K562 (cell line): ENCODE measurements around the gene AS3MT. TPM values are rescaled to one million over a fixed set of nuclear protein-coding genes. Genes with fewer than 3 reads are reported as not detected.

ENCODE experiments used
- ATAC-seq: fragments of 200-7000 bp; cut with Tn5 transposase; 3 replicates; pipeline ENCODE4 v1.9.1; 2020; ENCODE audit warnings: moderate library complexity
- BruUV-seq: library from RNA; stranded (reverse); fragments of 400-500 nt; replicated peaks from 2 replicates; lab custom pipeline; 2021; lab: Mats Ljungman, UMichigan
- CTCF ChIA-PET: fragments of 300-600 bp; formaldehyde crosslinking; extraction: SDS; loops from one replicate; lab custom pipeline; 2021; ENCODE audit warnings: low intra/inter-chr PET ratio; lab: Yijun Ruan, JAX
- POLR2A ChIA-PET: fragments of 300-600, 350-650 bp; sonication (Branson Sonifier 250); formaldehyde crosslinking; extraction: SDS; loops from one replicate; lab custom pipeline; 2021; ENCODE audit warnings: antibody characterized with exemption, inconsistent platforms; lab: Yijun Ruan, JAX
- DNase-seq, 4 experiments: peaks; one replicate each; pipeline versions ENCODE4 v3.0.0 to v3.0.0-alpha.2; 2011 to 2018; ENCODE audit warnings: low spot score in 3 of 4, mixed read lengths in 3 of 4; ENCODE audit errors: extremely low read depth in 1 of 4
- FAIRE-seq: peaks from 2 replicates; lab custom pipeline; 2011; peaks lifted over from hg19 to GRCh38; lab: Jason Lieb, UNC
- H2AFZ ChIP-seq: 2 replicates; pipeline ENCODE4 v1.6.0; 2011; ENCODE audit warnings: low read depth, low read length, control low read depth, inconsistent platforms
- H3K27ac ChIP-seq: fragments of 200-600 bp; 3 replicates; pipeline ENCODE4 v1.8.0; 2011; ENCODE audit warnings: low read depth, mild to moderate bottlenecking, control low read depth, inconsistent platforms, low read length, moderate library complexity, mixed read lengths; ENCODE audit errors: extremely low read depth
- H3K27me3 ChIP-seq, 2 experiments: fragments of 300-600 bp in 1 of 2; 2 replicates in 1 of 2; 3 replicates in 1 of 2; pipeline versions ENCODE4 v1.6.0 to v1.8.0; 2011; ENCODE audit warnings: inconsistent platforms in 2 of 2, low read length in 2 of 2, mild to moderate bottlenecking in 1 of 2, mixed read lengths in 1 of 2, moderate library complexity in 1 of 2; ENCODE audit not compliant: control insufficient read depth in 2 of 2, insufficient read depth in 2 of 2
- H3K36me3 ChIP-seq: fragments of 300-600 bp; 3 replicates; pipeline ENCODE4 v1.8.0; 2011; ENCODE audit warnings: mild to moderate bottlenecking, low read length, inconsistent platforms; ENCODE audit not compliant: control insufficient read depth, insufficient read depth
- H3K4me1 ChIP-seq, 2 experiments: fragments of 200-600 bp in 1 of 2; replicated peaks in 1 of 2; 2 replicates in 1 of 2; 3 replicates in 1 of 2; pipeline versions ENCODE4 v1.5.1 to v1.8.0; 2011; ENCODE audit warnings: inconsistent platforms in 2 of 2, low read length in 2 of 2, mild to moderate bottlenecking in 1 of 2, mixed read lengths in 1 of 2, moderate library complexity in 1 of 2; ENCODE audit not compliant: control insufficient read depth in 2 of 2, insufficient read depth in 2 of 2
- H3K4me2 ChIP-seq: 2 replicates; pipeline ENCODE4 v1.6.1; 2011; ENCODE audit warnings: low read length, control low read depth, inconsistent platforms, mixed read lengths; ENCODE audit not compliant: insufficient read depth
- H3K4me3 ChIP-seq: fragments of 200-600 bp; sonication (generic), shearing (Covaris generic); 2 replicates; pipeline ENCODE4 v1.5.1; 2016; ENCODE audit warnings: control low read depth, inconsistent platforms
- H3K79me2 ChIP-seq: fragments of 200-600 bp; 3 replicates; pipeline ENCODE4 v1.8.0; 2011; ENCODE audit warnings: low read length, inconsistent platforms; ENCODE audit not compliant: control insufficient read depth, insufficient read depth
- H3K9ac ChIP-seq, 2 experiments: 2 replicates each; pipeline versions ENCODE4 v1.6.0 to v1.6.1; 2011; ENCODE audit warnings: low read depth in 2 of 2, low read length in 2 of 2, control low read depth in 1 of 2, inconsistent platforms in 1 of 2, mild to moderate bottlenecking in 1 of 2, mixed read lengths in 1 of 2; ENCODE audit not compliant: insufficient read depth in 1 of 2
- H3K9me1 ChIP-seq: one replicate; pipeline ENCODE4 v1.6.0; 2011; ENCODE audit warnings: inconsistent platforms, mild to moderate bottlenecking, low read length, moderate library complexity; ENCODE audit not compliant: control insufficient read depth, insufficient read depth
- H3K9me3 ChIP-seq: replicated peaks from 2 replicates; pipeline ENCODE4 v1.5.1; 2011; ENCODE audit warnings: low read depth, low read length, inconsistent platforms; ENCODE audit not compliant: control insufficient read depth, insufficient read depth
- H4K20me1 ChIP-seq: replicated peaks from 2 replicates; pipeline ENCODE4 v1.6.1; 2011; ENCODE audit warnings: low read length, inconsistent platforms, mixed read lengths; ENCODE audit not compliant: control insufficient read depth, insufficient read depth
- CBFA2T2 ChIP-seq: fragments of 450-650 bp; conservative IDR thresholded peaks from 2 replicates; pipeline ENCODE4 v1.6.1; 2017; ENCODE audit warnings: mild to moderate bottlenecking
- DDX20 ChIP-seq: fragments of 450-650 bp; IDR thresholded peaks from 2 replicates; pipeline ENCODE4 v1.6.1; 2016; ENCODE audit warnings: missing genetic modification characterization, low read depth, mild to moderate bottlenecking, missing compliant biosample characterization, moderate library complexity
- FOS ChIP-seq: IDR thresholded peaks from 3 replicates; pipeline ENCODE4 v1.6.1; 2011; ENCODE audit not compliant: insufficient read length; ENCODE audit errors: extremely low read depth
- FOSL1 ChIP-seq: fragments of 200-800 bp; sonication (Bioruptor generic); conservative IDR thresholded peaks from 2 replicates; pipeline ENCODE4 v1.6.1; 2016; ENCODE audit warnings: missing genetic modification characterization, missing compliant biosample characterization
- GTF2B ChIP-seq: IDR thresholded peaks from 2 replicates; pipeline ENCODE4 v1.6.1; 2011; ENCODE audit not compliant: insufficient read length; ENCODE audit errors: extremely low read depth
- HSF4 ChIP-seq: fragments of 250-450 bp; sonication (Bioruptor Pico); IDR thresholded peaks from 2 replicates; pipeline ENCODE4 v2.1.2; 2022; ENCODE audit warnings: mild to moderate bottlenecking, moderate library complexity, borderline replicate concordance
- MCM7 ChIP-seq, 2 experiments: fragments of 450-650 bp; IDR thresholded peaks; 2 replicates each; pipeline ENCODE4 v1.6.1; 2016 to 2018
- NELFE ChIP-seq: IDR thresholded peaks from 2 replicates; pipeline ENCODE4 v1.6.1; 2011; ENCODE audit warnings: mild to moderate bottlenecking; ENCODE audit not compliant: insufficient read depth, insufficient read length
- RBM17 ChIP-seq: fragments of 200-400 bp; formaldehyde crosslinking; IDR thresholded peaks from 2 replicates; pipeline ENCODE4 v1.6.1; 2017; ENCODE audit warnings: low read depth, mild to moderate bottlenecking, low read length, borderline replicate concordance
- SMAD2 ChIP-seq: fragments of 150-350 bp; IDR thresholded peaks from 2 replicates; pipeline ENCODE4 v1.6.1; 2014; ENCODE audit warnings: low read depth, mild to moderate bottlenecking, low read length
- SMARCC2 ChIP-seq: fragments of 450-650 bp; IDR thresholded peaks from 2 replicates; pipeline ENCODE4 v1.6.1; 2017; ENCODE audit warnings: antibody characterized with exemption, moderate library complexity, mild to moderate bottlenecking, low read depth
- U2AF2 ChIP-seq: fragments of 200-400 bp; formaldehyde crosslinking; optimal IDR thresholded peaks from 2 replicates; pipeline ENCODE3; 2017; ENCODE audit warnings: low read depth, mild to moderate bottlenecking, low read length
- ZBTB26 ChIP-seq: fragments of 450-650 bp; formaldehyde crosslinking; IDR thresholded peaks from 2 replicates; pipeline ENCODE4 v1.4.0; 2022; ENCODE audit warnings: missing genetic modification characterization
- ZEB2 ChIP-seq: fragments of 450-650 bp; IDR thresholded peaks from 2 replicates; pipeline ENCODE4 v1.6.1; 2016
- ZNF253 ChIP-seq: fragments of 250-450 bp; sonication (Bioruptor Pico); conservative IDR thresholded peaks from 2 replicates; pipeline ENCODE4 v1.6.1; 2021; ENCODE audit warnings: mild to moderate bottlenecking
- in situ Hi-C: fragments of 300-500 bp; cut with MboI; formaldehyde crosslinking; loops from 4 replicates; pipeline ENCODE4 v1.15.0; 2018; ENCODE audit warnings: inconsistent platforms, mixed read lengths
- intact Hi-C: fragments of 100-400 bp; cut with micrococcal nuclease; formaldehyde crosslinking; loops from 2 replicates; pipeline ENCODE4 v1.14.2; 2022
- polyA plus RNA-seq, 8 experiments: library from polyadenylated mRNA; depleted of rRNA in 4 of 8; stranded (reverse) in 5 of 8; unstranded in 3 of 8; fragments of >200 nt; fragmentation: Nextera tagmentation in 2 of 8; fragmentation: Illumina TruSeq in 1 of 8; extraction: Ambion mirVana in 2 of 8; extraction: Trizol in 1 of 8; gene quantifications; 2 replicates each; pipeline versions ENCODE4 v1.2.1 to v1.2.3, GENCODE V29; 2011 to 2014; ENCODE audit warnings: inconsistent platforms in 1 of 8, missing spikeins in 1 of 8
- total RNA-seq, 7 experiments: library from RNA; depleted of rRNA in 6 of 7; stranded (reverse); fragments of >200 nt in 6 of 7; fragmentation: Illumina TruSeq in 2 of 7; extraction: Trizol in 2 of 7; gene quantifications; 2 replicates each; pipeline versions ENCODE4 v1.2.1 to v1.2.3, GENCODE V29; 2011 to 2021; ENCODE audit warnings: low replicate concordance in 1 of 7

The AS3MT gene
- total and polyA plus RNA-seq, 9 of the 15 experiments (the other 6 are each of a cell fraction or from before 2014, with no cell fraction given) = 0.04 to 0.33 (median 0.19) TPM; not detected in 2

GRCh38 chr10:102904346-102904745, 35.1 kb downstream of the AS3MT start:
- ATAC-seq (no peak), FAIRE-seq (no peak)
- BruUV-seq = no TSS peak
- POLR2A ChIA-PET = no interaction called here
- TF ChIP-seq RBM17 (no peak), NELFE (no peak), U2AF2 (no peak), DDX20 (tag) (no peak), ZNF253 (CRISPR knock-in tag) (no peak), SMARCC2 (no peak), FOS (no peak), SMAD2 (no peak), FOSL1 (no peak), HSF4 (no peak), GTF2B (no peak), MCM7 (IDR thresholded peaks at IDR 0.05) (no peak), ZEB2 (no peak), CBFA2T2 (no peak), ZBTB26 (CRISPR knock-in tag) (no peak)
- TF ChIP-seq, all 486 proteins: peak for 0
- Histone ChIP-seq H3K4me3 (no peak overlapping the region), H3K9ac (no peak overlapping the region), H3K4me1 (no peaks in the 10 kb centered on the region), H2AFZ (no peak overlapping the region), H3K9me3 (no peaks in the 10 kb centered on the region), H3K4me2 (no peak overlapping the region), H4K20me1 (no peaks in the 10 kb centered on the region), H3K79me2 (no peaks in the 10 kb centered on the region), H3K27ac (no peak overlapping the region), H3K9me1 (no peaks in the 10 kb centered on the region), H3K27me3 (no peaks in the 10 kb centered on the region), H3K36me3 (no peaks in the 10 kb centered on the region)
- CTCF ChIA-PET = no interaction called here
- in situ Hi-C loops (loop anchor here (5.0 kb wide), 1 partner anchor 182 kb away; no protein-coding TSS in a partner anchor), intact Hi-C loops (loop anchor here (5.0 kb wide), 1 partner anchor 162 kb away; the partner anchor contains the start of gene WBP1L)
- DNase-seq = no peak
